ENCODE measurements around the gene OR14K1.
"Not testable (repeated sequence)": the region's sequence is repeated elsewhere in the genome, so short reads cannot be mapped to it uniquely, and the experiment has no call there.

OR14K1 gene, protein sequence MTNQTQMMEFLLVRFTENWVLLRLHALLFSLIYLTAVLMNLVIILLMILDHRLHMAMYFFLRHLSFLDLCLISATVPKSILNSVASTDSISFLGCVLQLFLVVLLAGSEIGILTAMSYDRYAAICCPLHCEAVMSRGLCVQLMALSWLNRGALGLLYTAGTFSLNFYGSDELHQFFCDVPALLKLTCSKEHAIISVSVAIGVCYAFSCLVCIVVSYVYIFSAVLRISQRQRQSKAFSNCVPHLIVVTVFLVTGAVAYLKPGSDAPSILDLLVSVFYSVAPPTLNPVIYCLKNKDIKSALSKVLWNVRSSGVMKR

DNA sequence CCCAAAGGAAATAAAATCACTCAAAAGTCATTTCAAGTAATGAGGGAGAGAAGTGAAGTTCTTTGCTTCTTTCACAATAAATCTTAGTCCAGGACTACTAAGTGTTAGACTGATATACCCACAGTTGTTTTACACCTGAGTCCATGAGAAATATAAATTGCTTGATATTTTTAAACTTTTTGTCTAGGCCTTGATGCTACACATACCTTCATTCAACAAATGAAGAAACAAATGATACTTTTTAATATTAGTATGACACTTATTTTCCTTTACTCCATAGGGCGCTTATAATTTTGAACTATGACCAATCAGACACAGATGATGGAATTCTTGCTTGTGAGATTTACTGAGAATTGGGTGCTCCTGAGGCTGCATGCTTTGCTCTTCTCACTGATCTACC lies at the start of gene OR14K1:
Gene OR14K1, plus strand, starts transcription at position 301 of the 400 bp plus-strand sequence. Its CDS starts 0 bp downstream, at position 301.
- no peak for DNase-seq

DNA sequence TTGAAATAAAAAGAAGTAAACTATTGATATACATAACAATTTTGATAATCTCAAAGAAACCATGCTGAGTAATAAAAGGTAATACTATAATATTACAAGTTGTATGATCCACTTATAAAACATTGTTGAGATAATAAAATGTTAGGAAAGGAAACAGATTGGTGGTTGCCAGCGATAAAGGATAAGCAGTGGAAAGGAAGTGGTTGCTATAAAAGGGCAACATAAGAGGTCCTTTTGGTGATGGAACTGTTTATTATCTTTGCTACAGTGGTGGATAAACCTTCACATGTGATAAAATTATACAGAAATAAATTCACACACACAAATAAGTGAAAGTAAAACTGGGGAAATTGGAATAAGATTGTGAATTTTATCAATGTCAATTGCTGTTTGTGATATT lies 37.1 kb upstream of the OR14K1 start:
- DNase-seq = no peak

DNA sequence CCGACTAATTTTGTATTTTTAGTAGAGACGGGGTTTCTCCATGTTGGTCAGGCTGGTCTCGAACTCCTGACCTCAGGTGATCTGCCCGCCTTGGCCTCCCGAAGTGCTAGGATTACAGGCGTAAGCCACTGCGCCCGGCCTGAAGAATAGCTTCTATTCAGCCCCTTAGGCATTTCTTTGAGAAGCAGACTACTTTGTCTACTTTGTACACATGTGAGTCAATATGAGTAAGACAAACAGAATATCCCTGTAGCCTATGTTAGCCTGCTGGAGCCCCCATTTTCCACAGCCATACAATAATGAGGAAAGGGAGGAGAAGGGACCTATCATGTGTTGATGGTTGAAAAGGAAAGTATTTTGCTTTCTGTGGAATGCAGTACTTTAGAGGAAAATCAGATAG lies 27.7 kb upstream of the OR14K1 start:
- DNase-seq = not testable (repeated sequence)

DNA sequence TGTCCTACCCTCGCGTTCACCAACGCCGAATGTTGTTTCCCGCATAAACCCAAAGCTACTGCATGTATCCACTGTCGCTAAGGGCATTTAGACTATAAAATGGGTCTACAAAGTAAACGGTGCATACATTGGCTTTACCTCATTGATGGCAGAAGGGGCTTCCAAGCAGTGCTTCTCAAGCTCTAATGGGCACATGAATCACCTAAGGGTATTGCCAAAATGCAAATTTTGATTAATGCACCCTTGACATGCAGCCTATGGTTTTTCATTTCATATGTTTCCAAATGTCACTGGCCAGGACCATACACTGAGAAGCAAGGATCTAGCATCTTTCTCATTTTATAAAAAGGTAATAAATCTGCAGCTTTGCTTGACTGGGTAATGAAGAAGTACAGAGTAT lies 24.7 kb upstream of the OR14K1 start:
- DNase-seq = no peak

DNA sequence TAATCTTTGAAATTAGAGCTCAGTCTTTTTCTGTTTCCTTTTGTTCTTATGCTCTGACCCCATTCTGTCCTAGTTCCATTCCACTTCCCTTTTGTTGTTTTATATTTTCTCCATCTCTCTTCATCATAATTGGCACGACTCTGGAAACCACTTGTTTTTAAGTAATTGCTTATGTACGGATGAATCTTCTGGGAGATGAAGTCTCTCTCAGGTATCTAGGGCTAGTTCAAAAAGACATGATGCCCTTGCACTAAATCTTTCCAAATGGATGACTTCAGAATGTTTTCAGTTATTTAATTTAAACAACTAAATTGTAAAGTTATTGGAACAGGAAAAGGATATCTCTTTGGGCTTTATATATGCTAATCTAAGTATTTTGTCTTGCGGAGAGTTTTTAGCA lies 21.9 kb upstream of the OR14K1 start, which contains the start of gene OR6F1:
Gene OR6F1, minus strand, starts transcription at position 101 of the 400 bp plus-strand sequence. CDS start 3,891 bp downstream, outside the sequence.
- DNase-seq = no peak

DNA sequence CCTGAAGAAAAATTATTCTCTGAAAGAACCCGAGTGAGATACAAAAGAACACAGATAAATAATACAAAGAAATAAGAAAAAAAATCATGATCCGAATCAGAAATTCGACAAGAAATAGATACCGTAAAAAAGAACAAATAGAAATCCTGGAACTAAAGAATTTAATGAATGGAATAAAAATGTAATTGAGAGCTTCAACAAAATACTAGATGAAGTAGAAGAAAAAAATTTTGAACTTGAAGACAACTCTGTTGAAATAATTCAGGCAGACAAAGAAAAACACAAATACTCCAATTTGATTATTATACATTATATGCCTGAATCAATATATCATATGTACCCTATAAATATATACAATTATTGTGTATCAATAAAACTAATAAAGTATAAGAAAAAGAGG lies 17.2 kb upstream of the OR14K1 start:
- no peak for DNase-seq

DNA sequence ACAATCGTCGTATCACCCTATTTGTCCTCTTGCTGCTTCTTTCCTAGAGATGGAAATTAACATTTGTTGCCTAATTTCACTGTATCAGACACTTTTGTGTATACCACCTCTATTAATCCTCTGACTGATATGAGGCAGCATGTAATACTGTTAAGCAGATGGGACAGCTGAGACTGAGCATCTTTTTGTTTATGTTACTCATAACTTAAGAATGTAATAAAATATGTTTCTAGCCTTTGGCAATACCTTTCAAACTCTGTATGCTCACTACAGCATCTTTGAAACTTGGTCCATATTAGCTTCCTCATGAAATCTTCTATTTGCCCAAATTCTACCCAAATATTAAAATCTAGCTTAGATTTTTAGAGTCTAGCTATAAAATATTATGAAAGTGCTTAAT lies 2.3 kb downstream of the OR14K1 start:
- DNase-seq = no peak

DNA sequence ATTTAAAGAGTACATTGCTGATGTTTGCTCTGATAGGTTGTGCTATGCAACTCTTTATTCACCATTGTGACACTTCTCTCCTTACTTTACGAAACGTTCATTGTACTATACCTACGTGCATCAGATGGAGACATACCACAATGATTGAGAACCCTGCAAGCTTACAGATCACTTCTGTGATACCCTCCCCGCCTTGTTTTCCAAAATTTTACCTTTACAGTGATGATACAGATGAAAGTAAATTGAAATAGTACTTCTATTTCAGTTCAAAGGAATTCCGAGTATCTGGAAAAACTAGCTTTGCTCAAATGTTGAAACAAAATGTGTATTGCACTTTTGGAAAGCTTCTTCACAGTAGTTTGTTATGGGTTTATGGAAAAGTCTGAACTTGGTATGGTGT lies 3.3 kb downstream of the OR14K1 start:
- DNase-seq = no peak

DNA sequence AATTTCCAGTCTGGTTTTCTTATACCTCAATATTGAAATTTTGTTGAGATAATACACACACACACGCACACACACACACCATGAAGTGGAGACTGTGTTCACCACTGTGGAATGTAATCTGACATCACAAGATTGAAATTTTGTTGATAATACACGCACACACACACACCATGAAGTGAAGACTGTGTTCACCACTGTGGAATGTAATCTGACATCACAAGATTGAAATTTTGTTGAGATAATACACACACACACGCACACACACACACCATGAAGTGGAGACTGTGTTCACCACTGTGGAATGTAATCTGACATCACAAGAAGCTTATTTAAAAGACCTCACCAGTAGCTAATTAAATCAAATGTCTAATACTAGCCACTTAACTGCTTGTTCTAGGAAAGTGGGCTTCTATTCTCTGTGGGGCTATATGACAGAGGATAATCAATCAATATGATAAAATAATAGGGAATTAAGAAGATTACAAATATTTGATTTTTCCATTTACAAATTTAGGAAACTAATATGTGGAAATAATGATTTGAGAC lies 3.9 kb downstream of the OR14K1 start:
- not testable (repeated sequence) for DNase-seq

DNA sequence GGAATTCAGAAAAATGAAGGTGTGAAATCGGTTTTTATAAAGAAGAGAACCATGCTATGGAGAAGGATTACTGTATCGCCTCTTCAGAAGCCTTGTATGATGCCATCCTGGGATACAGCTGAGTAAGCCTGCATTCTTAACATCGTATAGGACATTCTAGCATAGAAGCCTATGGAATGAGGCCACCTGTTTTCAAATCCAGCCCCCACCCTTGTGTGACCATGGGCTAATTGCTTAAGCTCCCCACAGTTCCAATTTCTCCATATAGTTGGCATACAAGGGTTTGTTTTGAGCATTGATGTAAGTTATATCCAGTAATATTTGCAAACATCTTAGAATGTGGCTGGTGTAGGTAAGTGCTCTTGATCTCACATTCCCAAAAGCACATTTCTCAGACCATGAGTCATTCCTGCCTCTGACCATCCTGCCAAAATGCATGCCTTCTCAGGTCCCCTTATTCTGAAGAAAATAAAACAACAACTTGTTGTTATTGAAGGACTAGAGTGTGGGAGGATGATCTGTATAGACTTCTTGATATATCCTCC lies 8.0 kb downstream of the OR14K1 start:
- DNase-seq = no peak

DNA sequence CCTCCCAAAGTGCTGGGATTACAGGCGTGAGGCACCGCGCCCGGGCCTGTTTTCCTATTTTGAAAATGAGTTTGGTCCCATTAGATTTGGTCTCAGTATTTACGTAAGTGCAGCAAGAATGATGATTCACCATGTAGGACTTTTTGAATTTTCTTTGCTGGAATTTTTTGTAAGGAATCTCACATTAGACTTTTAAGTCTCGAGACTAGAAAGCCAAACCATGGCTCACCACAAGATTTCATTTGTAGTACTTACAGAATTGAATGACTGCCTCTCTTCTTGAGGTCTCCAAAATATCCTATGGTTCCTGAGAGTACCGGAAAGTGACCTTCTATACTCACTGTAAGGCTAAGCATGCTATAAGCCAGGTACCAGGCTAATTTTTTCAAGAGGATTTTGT lies 9.2 kb downstream of the OR14K1 start:
- DNase-seq = no peak

DNA sequence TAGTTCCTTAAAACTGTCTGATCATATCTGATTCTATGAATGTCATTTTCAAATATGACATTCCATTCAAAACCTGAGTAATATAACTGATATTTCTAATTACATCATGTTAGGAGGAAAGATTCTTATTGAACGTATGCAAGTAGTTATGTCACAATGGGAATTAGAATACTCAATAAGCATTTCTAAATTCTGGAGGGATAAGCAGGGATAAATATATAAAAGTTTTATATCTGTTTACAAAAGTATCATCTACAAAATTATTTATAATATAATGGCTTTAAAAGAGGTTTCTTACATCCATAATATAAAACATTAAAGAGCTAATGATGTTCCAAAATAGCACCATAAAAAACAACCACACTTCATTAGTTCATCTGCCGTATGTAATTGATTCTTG lies 9.6 kb downstream of the OR14K1 start, which contains the start of gene OR14A2:
Gene OR14A2, minus strand, starts transcription at position 101 of the 400 bp plus-strand sequence.
- no peak for DNase-seq

DNA sequence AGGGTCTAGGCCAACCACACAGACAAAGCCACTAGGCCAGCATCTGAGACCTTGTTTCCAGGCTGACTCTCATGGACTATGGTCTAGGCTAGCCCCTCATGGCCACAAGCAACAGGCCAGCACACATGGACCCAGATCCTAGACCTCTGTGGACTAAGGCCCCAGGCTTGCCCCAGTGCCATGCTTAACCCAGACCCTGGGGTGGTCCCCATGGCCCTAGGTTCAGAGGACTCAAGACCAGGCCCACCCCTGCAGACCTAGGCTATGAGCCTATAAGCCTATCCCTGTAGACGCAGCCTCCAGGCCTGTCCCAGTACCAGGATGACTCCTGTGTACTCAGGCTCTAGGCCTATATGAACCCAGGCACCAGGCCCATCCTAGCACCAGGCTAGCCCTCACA lies 11.5 kb downstream of the OR14K1 start:
- no peak for DNase-seq

DNA sequence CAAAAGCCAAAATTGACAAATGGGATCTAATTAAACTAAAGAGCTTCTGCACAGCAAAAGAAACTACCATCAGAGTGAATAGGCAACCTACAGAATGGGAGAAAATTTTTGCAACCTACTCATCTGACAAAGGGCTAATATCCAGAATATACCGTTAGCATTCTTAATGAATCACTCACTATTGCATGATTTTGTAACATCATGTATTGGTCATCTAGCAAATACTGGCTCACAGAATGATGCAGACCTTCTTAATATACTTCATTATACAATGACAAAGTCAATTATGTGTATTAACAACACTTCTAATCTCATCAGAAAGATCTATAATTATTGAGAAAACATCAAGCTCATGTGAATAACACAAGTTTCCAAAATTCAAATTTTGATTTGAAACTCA lies 15.9 kb downstream of the OR14K1 start:
- not testable (repeated sequence) for DNase-seq

DNA sequence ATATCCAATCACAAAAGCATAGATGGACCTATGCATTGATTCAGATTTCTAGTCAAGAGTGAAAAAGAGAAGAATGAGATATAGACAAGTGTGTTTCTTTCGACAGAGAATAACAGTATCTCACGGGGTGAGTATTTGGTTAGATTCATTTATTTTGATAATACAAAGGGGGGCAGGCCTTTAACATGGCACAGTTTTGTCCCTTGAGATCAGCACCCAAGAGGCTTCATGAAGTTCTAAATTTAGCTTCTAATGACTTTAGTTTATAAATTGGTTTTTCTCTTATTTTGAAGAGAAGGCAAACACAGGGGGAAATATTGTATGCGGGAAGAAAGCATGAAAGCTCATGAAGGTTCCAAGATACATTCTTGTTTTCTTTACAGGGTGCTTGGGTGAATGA lies 22.0 kb downstream of the OR14K1 start, which contains the start of gene OR1C1:
Gene OR1C1, minus strand, starts transcription at position 101 of the 400 bp plus-strand sequence. CDS start 2,150 bp downstream, outside the sequence.
- DNase-seq = no peak

DNA sequence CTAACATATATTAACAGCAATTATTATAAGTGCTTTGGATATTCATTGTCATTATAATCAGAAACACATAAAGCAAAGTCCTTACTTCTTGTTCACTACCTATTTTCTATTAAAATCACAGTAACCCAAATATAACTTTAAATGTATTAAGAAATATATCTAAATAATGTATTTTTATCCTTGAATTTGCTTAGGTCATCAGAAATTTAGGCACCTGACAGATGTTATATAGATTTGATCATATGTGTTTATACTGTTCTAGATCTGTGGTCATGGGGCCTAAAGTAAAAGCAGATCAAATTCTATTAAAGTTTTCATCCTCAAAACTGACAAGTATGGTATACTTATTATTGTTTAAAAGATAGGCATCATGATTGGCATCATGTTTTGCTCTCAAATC lies 31.2 kb downstream of the OR14K1 start:
- DNase-seq = no peak
